NT2/D1 (cell line): ENCODE data around the gene HOXD11.

ENCODE experiments used
- DNase-seq: peaks from one replicate; pipeline ENCODE4 v3.0.0-alpha.2; 2011; ENCODE audit warnings: low read depth, low spot score
- H3K27me3 ChIP-seq: 2 replicates; pipeline ENCODE4 v1.6.0; 2011; ENCODE audit warnings: mild to moderate bottlenecking; ENCODE audit not compliant: insufficient read length, insufficient read depth
- H3K36me3 ChIP-seq: 2 replicates; pipeline ENCODE4 v1.6.1; 2011; ENCODE audit warnings: mild to moderate bottlenecking, low read length, mixed read lengths; ENCODE audit not compliant: insufficient read depth, insufficient read length
- H3K4me1 ChIP-seq: 2 replicates; pipeline ENCODE4 v1.5.1; 2011; ENCODE audit not compliant: insufficient read depth, insufficient read length
- H3K4me3 ChIP-seq: 2 replicates; pipeline ENCODE4 v1.5.1; 2011; ENCODE audit warnings: low read depth; ENCODE audit not compliant: insufficient read length
- H3K9ac ChIP-seq: 2 replicates; pipeline ENCODE4 v1.6.0; 2011; ENCODE audit warnings: low read depth; ENCODE audit not compliant: insufficient read length
- H3K9me3 ChIP-seq: 2 replicates; pipeline ENCODE4 v1.5.1; 2011; ENCODE audit warnings: mild to moderate bottlenecking, low read length; ENCODE audit not compliant: insufficient read depth
- SUZ12 ChIP-seq: IDR thresholded peaks from 2 replicates; pipeline ENCODE4 v1.6.1; 2011; ENCODE audit not compliant: insufficient read length, insufficient read depth; ENCODE audit errors: extremely low read depth
- YY1 ChIP-seq: IDR thresholded peaks from 2 replicates; pipeline ENCODE4 v1.6.1; 2011; ENCODE audit not compliant: insufficient read length, insufficient read depth
- ZNF274 ChIP-seq: IDR thresholded peaks from 2 replicates; pipeline ENCODE4 v1.6.1; 2011; ENCODE audit warnings: mild to moderate bottlenecking, low read depth, low read length

HOXD11 gene

GRCh38 chr2:176156807-176157498 is 49.9 kb downstream of the HOXD11 start, which contains the start of gene HOXD3:
TSS of gene HOXD3 (plus strand) at chr2:176157307. CDS start at chr2:176169115, 11,808 bp downstream.
- peaks cover 100% of the 10 kb centered on the region for H3K27me3 ChIP-seq
- no peak within 1 kb of the TSS for H3K9ac ChIP-seq
- H3K4me3 ChIP-seq, result peak within 1 kb of the TSS; percentile 8
- peaks cover 14% of the 10 kb centered on the region for H3K4me1 ChIP-seq
- H3K36me3 ChIP-seq, result no peaks in the 10 kb centered on the region
- no peaks in the 10 kb centered on the region for H3K9me3 ChIP-seq
- DNase-seq, result no peak
- TF ChIP-seq SUZ12, result no peak

DNA sequence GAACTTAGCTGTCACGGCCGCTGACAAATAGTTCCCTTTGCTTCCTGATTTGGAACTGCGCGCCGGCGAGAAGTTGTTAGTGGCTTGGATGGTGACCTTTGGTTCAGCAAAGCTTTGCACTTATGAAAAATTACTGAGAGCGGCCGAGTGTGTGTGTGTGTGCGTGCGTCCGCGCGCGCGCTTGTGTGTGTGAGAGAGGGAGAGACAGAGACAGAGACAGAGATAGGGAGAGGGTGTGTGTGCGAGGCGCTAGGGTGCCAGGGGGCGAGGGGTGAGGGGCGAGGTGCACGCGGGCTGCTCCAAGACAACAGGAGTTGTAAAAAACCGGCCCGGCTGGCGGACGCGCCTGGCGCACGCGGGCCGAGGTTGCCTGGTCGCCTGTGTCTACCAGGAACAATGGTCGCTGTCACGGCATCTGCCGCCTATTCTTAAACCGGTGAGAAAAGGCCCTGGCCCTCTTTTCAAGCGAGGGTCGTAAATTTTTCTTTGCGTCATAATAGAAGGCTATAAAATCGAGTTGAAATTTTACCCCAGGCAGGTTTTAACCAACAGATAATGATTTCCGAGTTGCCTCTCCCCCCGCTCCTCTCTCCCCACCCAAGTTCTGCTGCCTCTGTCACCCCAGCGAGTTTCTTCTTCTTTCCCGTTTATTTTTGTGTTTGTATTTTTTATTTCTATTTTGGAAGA is 50.6 kb downstream of the HOXD11 start:
- peak overlapping the region; percentile 8 for H3K4me3 ChIP-seq

GRCh38 chr2:176158186-176158591 is 51.1 kb downstream of the HOXD11 start:
- no peak for DNase-seq
- Histone ChIP-seq H3K36me3 (no peaks in the 10 kb centered on the region), H3K9me3 (no peaks in the 10 kb centered on the region), H3K4me1 (peaks cover 14% of the 10 kb centered on the region), H3K9ac (no peak overlapping the region), H3K27me3 (peaks cover 100% of the 10 kb centered on the region), H3K4me3 (no peak overlapping the region)
- TF ChIP-seq SUZ12, result no peak
- no peak for TF ChIP-seq YY1
- TF ChIP-seq ZNF274, result no peak

More for the DNA sequence above, 50.6 kb downstream of the HOXD11 start:
- Histone ChIP-seq H3K4me1 (peaks cover 14% of the 10 kb centered on the region), H3K9me3 (no peaks in the 10 kb centered on the region), H3K36me3 (no peaks in the 10 kb centered on the region), H3K27me3 (peaks cover 100% of the 10 kb centered on the region), H3K9ac (no peak overlapping the region)
- no peak for DNase-seq
- TF ChIP-seq SUZ12 (peak; percentile 97), YY1 (no peak), ZNF274 (no peak)

DNA sequence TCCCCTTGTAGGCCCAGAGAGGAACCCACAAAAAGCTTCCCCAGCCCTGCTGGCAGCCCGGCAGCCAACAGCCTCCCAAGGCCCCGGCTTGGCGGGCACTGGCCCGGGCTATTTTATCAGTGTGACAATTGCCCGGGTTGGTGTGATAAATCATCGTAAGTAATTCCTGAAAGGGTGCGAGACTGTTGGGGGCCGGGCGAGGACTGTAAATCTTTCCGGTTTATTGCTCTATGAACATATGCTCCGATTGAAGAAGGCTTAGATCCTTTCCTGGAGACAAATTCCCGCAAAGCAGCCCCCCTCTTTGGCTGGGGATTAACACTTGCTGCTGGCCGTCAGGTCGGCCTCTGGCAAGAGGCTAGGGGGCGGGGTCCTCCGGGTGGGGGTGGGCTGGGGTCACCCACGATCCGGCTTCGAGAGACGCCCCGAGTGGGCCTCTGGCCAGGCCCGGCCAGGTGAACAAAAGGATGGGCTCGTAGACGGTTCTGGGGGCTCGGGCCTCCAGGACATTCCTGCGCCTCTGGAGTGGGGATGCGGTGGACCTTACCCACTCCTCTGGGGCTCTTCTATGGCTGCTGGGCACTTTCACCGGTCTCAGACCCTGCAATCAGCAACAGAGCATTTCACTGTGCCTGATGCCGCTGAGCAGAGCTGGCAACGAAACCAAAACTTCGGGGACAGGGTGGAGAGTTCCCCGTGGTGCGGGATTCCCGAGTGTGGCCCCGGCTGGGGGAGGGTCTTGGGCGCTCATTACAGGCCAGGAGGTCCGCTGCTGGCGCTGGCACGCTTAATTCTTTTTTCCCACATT is 52.0 kb downstream of the HOXD11 start:
- DNase-seq, result no peak
- H3K36me3 ChIP-seq, result no peaks in the 10 kb centered on the region
- no peaks in the 10 kb centered on the region for H3K9me3 ChIP-seq
- no peak overlapping the region for H3K9ac ChIP-seq
- H3K27me3 ChIP-seq, result peaks cover 100% of the 10 kb centered on the region
- peaks cover 18% of the 10 kb centered on the region for H3K4me1 ChIP-seq
- TF ChIP-seq YY1, result no peak
- no peak for TF ChIP-seq ZNF274
- TF ChIP-seq SUZ12, result no peak
- H3K4me3 ChIP-seq, result peak overlapping the region; percentile 26
